ENCODE results near the gene TNS3. TPM values are rescaled to one million over a fixed set of nuclear protein-coding genes. Genes with fewer than 3 reads are reported as not detected.

The TNS3 gene
- total RNA-seq, 1 experiment from 2014 or later, result 143 TPM

GRCh38 chr7:47440320-47440719 is 141.6 kb downstream of the TNS3 start:
- Histone ChIP-seq H3K36me3 (ENCODE audit: low read depth) (peaks cover 40% of the 10 kb centered on the region), H3K79me2 (ENCODE audit: low read depth) (peaks cover 78% of the 10 kb centered on the region), H3K9me2 (ENCODE audit: insufficient read depth) (no peaks in the 10 kb centered on the region), H3K4me2 (peak overlapping the region; percentile 43), H2AFZ (no peak overlapping the region), H3F3A (ENCODE audit: insufficient read depth, low read depth) (peaks cover 71% of the 10 kb centered on the region), H3K9me3 (ENCODE audit: insufficient read depth, low read depth) (no peaks in the 10 kb centered on the region), H4K20me1 (ENCODE audit: insufficient read depth) (peaks cover 57% of the 10 kb centered on the region), H3K27me3 (ENCODE audit: insufficient read depth, low read depth) (no peaks in the 10 kb centered on the region), H3K27ac (peak overlapping the region; percentile 48; the same call in 1 of the 2 replicates), H3K4me3 (no peak overlapping the region), H3K4me1 (replicated peaks; ENCODE audit: insufficient read depth) (peaks cover 49% of the 10 kb centered on the region)
- CTCF ChIA-PET, result no interaction called here
- TF ChIP-seq EZH2 (IDR thresholded peaks at IDR 0.05; ENCODE audit: low read depth), result no peak
- TF ChIP-seq CTCF (conservative IDR thresholded peaks at IDR 0.05), result no peak
- BruUV-seq (replicated peaks), result no TSS peak
- DNase-seq, result no peak
- intact Hi-C loops (cut with micrococcal nuclease; ENCODE audit: unreplicated experiment), result loop anchor here (5.0 to 10.0 kb wide), 2 partner anchors 37 to 134 kb away; no protein-coding TSS in a partner anchor
- POLR2A ChIA-PET (ENCODE audit: unreplicated experiment), result no interaction called here

DNA sequence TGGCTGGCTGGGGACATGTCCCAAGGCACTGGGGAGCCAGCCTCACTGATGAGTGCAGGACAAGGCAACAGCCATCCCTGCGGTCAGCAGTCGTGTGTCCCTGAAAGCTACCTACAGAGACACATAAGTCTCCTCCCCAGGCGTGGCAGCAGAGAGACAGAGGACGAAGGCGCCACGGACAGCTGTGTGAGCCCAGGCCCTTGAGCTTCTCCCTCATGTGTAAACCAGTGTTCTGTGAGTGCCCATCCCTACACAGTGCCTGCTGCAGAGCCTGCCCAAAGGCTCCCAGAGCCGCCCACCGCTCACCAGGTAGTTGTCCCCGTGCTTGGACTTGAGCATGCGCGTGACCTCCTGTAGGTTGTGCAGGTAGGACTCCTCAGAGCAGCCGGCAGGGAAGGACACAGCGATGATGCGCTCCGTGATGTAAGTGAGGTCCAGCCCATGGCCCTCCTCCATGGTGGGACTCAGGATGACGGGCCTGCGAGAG is 142.7 kb downstream of the TNS3 start:
- Histone ChIP-seq H4K20me1 (ENCODE audit: insufficient read depth) (peaks cover 57% of the 10 kb centered on the region), H3K4me1 (replicated peaks; ENCODE audit: insufficient read depth) (peaks cover 38% of the 10 kb centered on the region), H3K4me2 (no peak overlapping the region), H3K79me2 (ENCODE audit: low read depth) (peaks cover 78% of the 10 kb centered on the region), H3K27me3 (ENCODE audit: insufficient read depth, low read depth) (no peaks in the 10 kb centered on the region), H2AFZ (no peak overlapping the region), H3K27ac (no peak overlapping the region), H3F3A (ENCODE audit: insufficient read depth, low read depth) (peaks cover 75% of the 10 kb centered on the region), H3K9me2 (ENCODE audit: insufficient read depth) (no peaks in the 10 kb centered on the region), H3K4me3 (no peak overlapping the region), H3K9me3 (ENCODE audit: insufficient read depth, low read depth) (no peaks in the 10 kb centered on the region), H3K36me3 (ENCODE audit: low read depth) (peaks cover 51% of the 10 kb centered on the region)
- intact Hi-C loops (cut with micrococcal nuclease; ENCODE audit: unreplicated experiment), result loop anchor here (5.0 to 10.0 kb wide), 3 partner anchors 93 to 496 kb away; no protein-coding TSS in a partner anchor
- TF ChIP-seq EZH2 (IDR thresholded peaks at IDR 0.05; ENCODE audit: low read depth), result no peak
- no peak for TF ChIP-seq CTCF (conservative IDR thresholded peaks at IDR 0.05)
- ChIA-PET CTCF (interaction anchor here (0.7 kb wide), 1 partner anchor 380 kb away, joined by 3 read pairs; no protein-coding TSS in a partner anchor), POLR2A (ENCODE audit: unreplicated experiment) (interaction anchor here (0.6 kb wide), 1 partner anchor 181 kb away, joined by 3 read pairs; no protein-coding TSS in a partner anchor)
- no TSS peak for BruUV-seq (replicated peaks)
- DNase-seq, result no peak

- POLR2A ChIA-PET (ENCODE audit: unreplicated experiment), result interaction anchor here (0.6 kb wide), 1 partner anchor 181 kb away, joined by 3 read pairs; no protein-coding TSS in a partner anchor
- peak overlapping the region; percentile 6; the same call in 1 of the 2 replicates for H3K27ac ChIP-seq
Measured at GRCh38 chr7:47438411-47439029, 143.4 kb downstream of the TNS3 start.

More at GRCh38 chr7:47438411-47439029, 143.4 kb downstream of the TNS3 start:
- H3K36me3 ChIP-seq (ENCODE audit: low read depth), result peaks cover 57% of the 10 kb centered on the region
- DNase-seq, result no peak
- intact Hi-C loops (cut with micrococcal nuclease; ENCODE audit: unreplicated experiment), result loop anchor here (5.0 to 10.0 kb wide), 3 partner anchors 94 to 496 kb away; no protein-coding TSS in a partner anchor
- H3K9me3 ChIP-seq (ENCODE audit: insufficient read depth, low read depth), result no peaks in the 10 kb centered on the region
- CTCF ChIA-PET, result interaction anchor here (0.7 kb wide), 1 partner anchor 381 kb away, joined by 3 read pairs; no protein-coding TSS in a partner anchor
- H3K4me1 ChIP-seq (replicated peaks; ENCODE audit: insufficient read depth), result peaks cover 33% of the 10 kb centered on the region
- H3K27me3 ChIP-seq (ENCODE audit: insufficient read depth, low read depth), result no peaks in the 10 kb centered on the region
- no peak overlapping the region for H2AFZ ChIP-seq
- peaks cover 75% of the 10 kb centered on the region for H3F3A ChIP-seq (ENCODE audit: insufficient read depth, low read depth)
- BruUV-seq (replicated peaks), result no TSS peak
- no peaks in the 10 kb centered on the region for H3K9me2 ChIP-seq (ENCODE audit: insufficient read depth)
- TF ChIP-seq EZH2 (IDR thresholded peaks at IDR 0.05; ENCODE audit: low read depth) (no peak), CTCF (conservative IDR thresholded peaks at IDR 0.05) (no peak)
- peaks cover 57% of the 10 kb centered on the region for H4K20me1 ChIP-seq (ENCODE audit: insufficient read depth)
- H3K79me2 ChIP-seq (ENCODE audit: low read depth), result peaks cover 78% of the 10 kb centered on the region
- no peak overlapping the region for H3K4me2 ChIP-seq
- H3K4me3 ChIP-seq, result no peak overlapping the region
